ENCODE results near the gene TOMM6.
A peak's percentile ranks its signal among the peaks of the same experiment; 100 is the strongest.

The TOMM6 gene

GRCh38 chr6:41787219-41787917, at the start of gene TOMM6:
Gene TOMM6 (plus strand): TSS chr6:41787694. CDS start chr6:41787698, 4 bp downstream.
- DNase-seq: peak; percentile 95

- no peak for DNase-seq
Observed at GRCh38 chr6:41739041-41739440, 48.5 kb upstream of the TOMM6 start.

GRCh38 chr6:41740366-41741162, 46.9 kb upstream of the TOMM6 start:
- DNase-seq: no peak

- no peak for DNase-seq
Observed at GRCh38 chr6:41741625-41742490, 45.6 kb upstream of the TOMM6 start.

GRCh38 chr6:41743406-41744235, 43.9 kb upstream of the TOMM6 start:
- no peak for DNase-seq

- no peak for DNase-seq
Observed at GRCh38 chr6:41744236-41744787, 43.2 kb upstream of the TOMM6 start.

GRCh38 chr6:41746107-41746506, 41.4 kb upstream of the TOMM6 start:
- no peak for DNase-seq

- no peak for DNase-seq
Observed at GRCh38 chr6:41747256-41748101, 40.0 kb upstream of the TOMM6 start, which contains the start of gene PGC. Gene PGC (minus strand): TSS chr6:41747397. CDS start chr6:41747334, 63 bp downstream.

GRCh38 chr6:41748102-41748477, 39.4 kb upstream of the TOMM6 start:
- DNase-seq: no peak

- no peak for DNase-seq
Observed at GRCh38 chr6:41748542-41748941, 39.0 kb upstream of the TOMM6 start.

- no peak for DNase-seq
Observed at GRCh38 chr6:41750374-41750773, 37.1 kb upstream of the TOMM6 start.

GRCh38 chr6:41755895-41756294, 31.6 kb upstream of the TOMM6 start:
- no peak for DNase-seq

GRCh38 chr6:41756354-41756753, 31.1 kb upstream of the TOMM6 start:
- no peak for DNase-seq

GRCh38 chr6:41757271-41757670, 30.2 kb upstream of the TOMM6 start:
- no peak for DNase-seq

GRCh38 chr6:41757931-41758640, 29.4 kb upstream of the TOMM6 start:
- no peak for DNase-seq

GRCh38 chr6:41758641-41759035, 28.9 kb upstream of the TOMM6 start:
- no peak for DNase-seq

- DNase-seq: no peak
Observed at GRCh38 chr6:41759106-41759904, 28.2 kb upstream of the TOMM6 start.

GRCh38 chr6:41759905-41760579, 27.5 kb upstream of the TOMM6 start:
- DNase-seq: no peak

GRCh38 chr6:41763470-41763869, 24.0 kb upstream of the TOMM6 start:
- DNase-seq: no peak

Data from activated CD4-positive, alpha-beta T cell treated with anti-CD3 and anti-CD28 coated beads, Interleukin-2, amount 50 U/mL, for 1 hour (primary cell).